Measurements from ENCODE around the gene ASTN2. TPM values are rescaled to one million over a fixed set of nuclear protein-coding genes. Genes with fewer than 3 reads are reported as not detected.

Gene ASTN2
- total and polyA plus RNA-seq, 2 donors (not counting 3 experiments of a cell fraction or from before 2014, with no cell fraction given) = 1.0 to 1.9 TPM

- Histone ChIP-seq H3K4me2 (ENCODE audit: insufficient read depth, low read length) (no peak overlapping the region), H3K4me3 (replicated peaks in 1 of 3; ENCODE audit: insufficient read depth in 1 of 3, low read depth in 1 of 3, low read length in 3 of 3) (no peak overlapping the region), H3K4me1 (ENCODE audit: control insufficient read depth, extremely low read depth, insufficient read depth, low read length) (no peaks in the 10 kb centered on the region), H2AFZ (ENCODE audit: low read depth, low read length) (no peak overlapping the region), H3K9me3 (replicated peaks; ENCODE audit: control insufficient read depth, insufficient read depth, low read length) (peaks cover 4% of the 10 kb centered on the region), H3K27me3 (ENCODE audit: control insufficient read depth in 2 of 2, insufficient read depth in 2 of 2, low read length in 2 of 2) (no peaks in the 10 kb centered on the region), H4K20me1 (replicated peaks; ENCODE audit: control insufficient read depth, extremely low read depth, insufficient read depth, low read length) (no peaks in the 10 kb centered on the region), H3K79me2 (ENCODE audit: control insufficient read depth, insufficient read depth, low read length) (no peaks in the 10 kb centered on the region), H3K9me1 (replicated peaks; ENCODE audit: control insufficient read depth, extremely low read depth, insufficient read depth, low read length) (no peaks in the 10 kb centered on the region), H3K27ac (ENCODE audit: insufficient read depth, low read depth, low read length) (no peak overlapping the region), H3K9ac (replicated peaks; ENCODE audit: extremely low read depth, insufficient read depth, low read length) (no peak overlapping the region), H3K36me3 (ENCODE audit: control insufficient read depth in 2 of 2, extremely low read depth in 1 of 2, insufficient read depth in 2 of 2, low read length in 2 of 2) (no peaks in the 10 kb centered on the region)
- no peak for DNase-seq (ENCODE audit: low read depth, low spot score)
- intact Hi-C loops (cut with micrococcal nuclease) = no loop called here
- POLR2A ChIA-PET = no interaction called here
- CTCF ChIA-PET = no interaction called here
- TF ChIP-seq GATA2 (IDR thresholded peaks at IDR 0.05; ENCODE audit: insufficient read depth, insufficient read length, low read depth, low read length) (no peak), JUN (IDR thresholded peaks at IDR 0.05; ENCODE audit: borderline replicate concordance, insufficient read depth, insufficient read length, low read depth) (no peak), FOS (IDR thresholded peaks at IDR 0.05; ENCODE audit: borderline replicate concordance, insufficient read depth, low read length) (no peak)
- dilution Hi-C loops (cut with MboI; ENCODE audit: extremely low pct_ligation_motif_present, low sequenced_read_pairs) = no loop called here
- BruUV-seq (replicated peaks) = no TSS peak
- FAIRE-seq = no peak
Observed at GRCh38 chr9:117044241-117044640, 370.6 kb downstream of the ASTN2 start.

GRCh38 chr9:117043159-117043558 lies 371.7 kb downstream of the ASTN2 start:
- intact Hi-C loops (cut with micrococcal nuclease) = no loop called here
- Histone ChIP-seq H3K9me3 (replicated peaks; ENCODE audit: control insufficient read depth, insufficient read depth, low read length) (peaks cover 4% of the 10 kb centered on the region), H3K9ac (replicated peaks; ENCODE audit: extremely low read depth, insufficient read depth, low read length) (no peak overlapping the region), H3K4me3 (replicated peaks in 1 of 3; ENCODE audit: insufficient read depth in 1 of 3, low read depth in 1 of 3, low read length in 3 of 3) (no peak overlapping the region), H3K36me3 (ENCODE audit: control insufficient read depth in 2 of 2, extremely low read depth in 1 of 2, insufficient read depth in 2 of 2, low read length in 2 of 2) (no peaks in the 10 kb centered on the region), H4K20me1 (replicated peaks; ENCODE audit: control insufficient read depth, extremely low read depth, insufficient read depth, low read length) (no peaks in the 10 kb centered on the region), H3K27ac (ENCODE audit: insufficient read depth, low read depth, low read length) (no peak overlapping the region), H3K4me1 (ENCODE audit: control insufficient read depth, extremely low read depth, insufficient read depth, low read length) (no peaks in the 10 kb centered on the region), H3K9me1 (replicated peaks; ENCODE audit: control insufficient read depth, extremely low read depth, insufficient read depth, low read length) (no peaks in the 10 kb centered on the region), H3K79me2 (ENCODE audit: control insufficient read depth, insufficient read depth, low read length) (no peaks in the 10 kb centered on the region), H3K27me3 (ENCODE audit: control insufficient read depth in 2 of 2, insufficient read depth in 2 of 2, low read length in 2 of 2) (no peaks in the 10 kb centered on the region), H3K4me2 (ENCODE audit: insufficient read depth, low read length) (no peak overlapping the region), H2AFZ (ENCODE audit: low read depth, low read length) (no peak overlapping the region)
- no TSS peak for BruUV-seq (replicated peaks)
- no peak for DNase-seq (ENCODE audit: low read depth, low spot score)
- dilution Hi-C loops (cut with MboI; ENCODE audit: extremely low pct_ligation_motif_present, low sequenced_read_pairs) = no loop called here
- POLR2A ChIA-PET = no interaction called here
- CTCF ChIA-PET = no interaction called here
- no peak for FAIRE-seq
- TF ChIP-seq JUN (IDR thresholded peaks at IDR 0.05; ENCODE audit: borderline replicate concordance, insufficient read depth, insufficient read length, low read depth) = no peak
- TF ChIP-seq POLR2AphosphoS5 (IDR thresholded peaks at IDR 0.05; ENCODE audit: insufficient read depth, low read depth, low read length) = no peak
- TF ChIP-seq MAX (IDR thresholded peaks at IDR 0.05; ENCODE audit: insufficient read depth, insufficient read length) = no peak
- no peak for TF ChIP-seq POLR2A (IDR thresholded peaks at IDR 0.05; ENCODE audit: low read depth, low read length)
- no peak for TF ChIP-seq CTCF (IDR thresholded peaks at IDR 0.05; ENCODE audit: extremely low read depth in 1 of 2, insufficient read depth in 1 of 2, low read depth in 1 of 2, low read length in 2 of 2)
- TF ChIP-seq GATA2 (IDR thresholded peaks at IDR 0.05; ENCODE audit: insufficient read depth, insufficient read length, low read depth, low read length) = no peak

Data from endothelial cell of umbilical vein (primary cell).